ENCODE data around the gene PIGU.

Gene PIGU

GRCh38 chr20:34535857-34536256 lies 141.0 kb downstream of the PIGU start:
- no peak overlapping the region for H2BK15ac ChIP-seq (ENCODE audit: low read depth, poor library complexity, severe bottlenecking)
- peaks cover 9% of the 10 kb centered on the region for H3K4me1 ChIP-seq (ENCODE audit: control insufficient read depth, insufficient read depth, low read depth, low read length)
- H4K8ac ChIP-seq (ENCODE audit: low read length) = no peak overlapping the region
- no peak overlapping the region for H2BK5ac ChIP-seq (ENCODE audit: low read depth, low read length, poor library complexity, severe bottlenecking)
- H3K9me3 ChIP-seq (ENCODE audit: control insufficient read depth, low read length) = no peaks in the 10 kb centered on the region
- no peak overlapping the region for H3K9ac ChIP-seq (ENCODE audit: low read length)
- H2BK120ac ChIP-seq (ENCODE audit: low read depth, low read length) = no peak overlapping the region
- H3K79me1 ChIP-seq (replicated peaks; ENCODE audit: low read length, poor library complexity, severe bottlenecking) = peaks cover 50% of the 10 kb centered on the region
- H3K4me2 ChIP-seq (ENCODE audit: low read length, poor library complexity, severe bottlenecking) = no peak overlapping the region
- no peak overlapping the region for H2AK5ac ChIP-seq (ENCODE audit: low read length, severe bottlenecking)
- H3K18ac ChIP-seq (ENCODE audit: low read depth in 1 of 2, low read length in 2 of 2) = no peak overlapping the region
- H2BK12ac ChIP-seq (ENCODE audit: low read length in 2 of 2) = no peak overlapping the region
- H3K4me3 ChIP-seq (ENCODE audit: insufficient read depth in 1 of 2, low read depth in 1 of 2, low read length in 2 of 2) = no peak overlapping the region
- H3K14ac ChIP-seq (ENCODE audit: low read length in 2 of 2) = no peak overlapping the region
- H3K27ac ChIP-seq (ENCODE audit: low read length, poor library complexity, severe bottlenecking) = no peak overlapping the region
- DNase-seq = no peak
- no peaks in the 10 kb centered on the region for H3K27me3 ChIP-seq (ENCODE audit: control insufficient read depth in 1 of 2, insufficient read depth in 1 of 2, low read length in 2 of 2)
- no peak overlapping the region for H4K91ac ChIP-seq (ENCODE audit: low read length)
- H3K23ac ChIP-seq (ENCODE audit: low read length in 2 of 2) = no peak overlapping the region
- peaks cover 85 to 89% of the 10 kb centered on the region in 2 experiments for H3K36me3 ChIP-seq (ENCODE audit: control insufficient read depth in 1 of 2, insufficient read depth in 2 of 2, low read depth in 1 of 2, low read length in 2 of 2)
- WGBS = 96% methylated on average over 2 of the region's 2 CpGs
- no peak overlapping the region for H2AFZ ChIP-seq (ENCODE audit: low read depth, low read length)
- no peak overlapping the region for H3K4ac ChIP-seq (ENCODE audit: low read depth in 1 of 2, low read length in 2 of 2)

GRCh38 chr20:34535301-34535840 lies 141.5 kb downstream of the PIGU start:
- H3K4me2 ChIP-seq (ENCODE audit: low read length, poor library complexity, severe bottlenecking) = no peak overlapping the region
- peaks cover 52% of the 10 kb centered on the region for H3K79me1 ChIP-seq (replicated peaks; ENCODE audit: low read length, poor library complexity, severe bottlenecking)
- peaks cover 86 to 89% of the 10 kb centered on the region in 2 experiments for H3K36me3 ChIP-seq (ENCODE audit: control insufficient read depth in 1 of 2, insufficient read depth in 2 of 2, low read depth in 1 of 2, low read length in 2 of 2)
- no peaks in the 10 kb centered on the region for H3K27me3 ChIP-seq (ENCODE audit: control insufficient read depth in 1 of 2, insufficient read depth in 1 of 2, low read length in 2 of 2)
- no peak overlapping the region for H2AFZ ChIP-seq (ENCODE audit: low read depth, low read length)
- no peak overlapping the region for H4K91ac ChIP-seq (ENCODE audit: low read length)
- H3K14ac ChIP-seq (ENCODE audit: low read length in 2 of 2) = no peak overlapping the region
- no peak overlapping the region for H2AK5ac ChIP-seq (ENCODE audit: low read length, severe bottlenecking)
- no peak overlapping the region for H3K27ac ChIP-seq (ENCODE audit: low read length, poor library complexity, severe bottlenecking)
- no peak overlapping the region for H2BK15ac ChIP-seq (ENCODE audit: low read depth, poor library complexity, severe bottlenecking)
- H3K4me3 ChIP-seq (ENCODE audit: insufficient read depth in 1 of 2, low read depth in 1 of 2, low read length in 2 of 2) = no peak overlapping the region
- no peaks in the 10 kb centered on the region for H3K9me3 ChIP-seq (ENCODE audit: control insufficient read depth, low read length)
- no peak overlapping the region for H3K18ac ChIP-seq (ENCODE audit: low read depth in 1 of 2, low read length in 2 of 2)
- no peak overlapping the region for H4K8ac ChIP-seq (ENCODE audit: low read length)
- DNase-seq = no peak
- H3K9ac ChIP-seq (ENCODE audit: low read length) = no peak overlapping the region
- no peak overlapping the region for H2BK12ac ChIP-seq (ENCODE audit: low read length in 2 of 2)
- 99% methylated on average over 15 of the region's 15 CpGs for WGBS
- H3K4me1 ChIP-seq (ENCODE audit: control insufficient read depth, insufficient read depth, low read depth, low read length) = peaks cover 9% of the 10 kb centered on the region
- H3K4ac ChIP-seq (ENCODE audit: low read depth in 1 of 2, low read length in 2 of 2) = no peak overlapping the region
- no peak overlapping the region for H3K23ac ChIP-seq (ENCODE audit: low read length in 2 of 2)
- H2BK5ac ChIP-seq (ENCODE audit: low read depth, low read length, poor library complexity, severe bottlenecking) = no peak overlapping the region
- H2BK120ac ChIP-seq (ENCODE audit: low read depth, low read length) = no peak overlapping the region

GRCh38 chr20:34534391-34535165 lies 142.3 kb downstream of the PIGU start:
- WGBS = 97% methylated on average over 15 of the region's 15 CpGs
- Histone ChIP-seq H3K23ac (ENCODE audit: low read length in 2 of 2) (no peak overlapping the region), H3K18ac (ENCODE audit: low read depth in 1 of 2, low read length in 2 of 2) (no peak overlapping the region), H2AK5ac (ENCODE audit: low read length, severe bottlenecking) (no peak overlapping the region), H2BK15ac (ENCODE audit: low read depth, poor library complexity, severe bottlenecking) (no peak overlapping the region), H3K4me2 (ENCODE audit: low read length, poor library complexity, severe bottlenecking) (no peak overlapping the region), H3K27me3 (ENCODE audit: control insufficient read depth in 1 of 2, insufficient read depth in 1 of 2, low read length in 2 of 2) (no peaks in the 10 kb centered on the region), H3K4me3 (ENCODE audit: insufficient read depth in 1 of 2, low read depth in 1 of 2, low read length in 2 of 2) (no peak overlapping the region), H2BK12ac (ENCODE audit: low read length in 2 of 2) (no peak overlapping the region), H4K8ac (ENCODE audit: low read length) (no peak overlapping the region), H4K91ac (ENCODE audit: low read length) (no peak overlapping the region), H2BK5ac (ENCODE audit: low read depth, low read length, poor library complexity, severe bottlenecking) (no peak overlapping the region), H3K79me1 (replicated peaks; ENCODE audit: low read length, poor library complexity, severe bottlenecking) (peaks cover 56% of the 10 kb centered on the region), H3K9ac (ENCODE audit: low read length) (no peak overlapping the region), H3K4ac (ENCODE audit: low read depth in 1 of 2, low read length in 2 of 2) (no peak overlapping the region), H3K4me1 (ENCODE audit: control insufficient read depth, insufficient read depth, low read depth, low read length) (peaks cover 9% of the 10 kb centered on the region), H3K27ac (ENCODE audit: low read length, poor library complexity, severe bottlenecking) (no peak overlapping the region), H3K14ac (ENCODE audit: low read length in 2 of 2) (no peak overlapping the region), H3K9me3 (ENCODE audit: control insufficient read depth, low read length) (no peaks in the 10 kb centered on the region), H2AFZ (ENCODE audit: low read depth, low read length) (no peak overlapping the region), H2BK120ac (ENCODE audit: low read depth, low read length) (no peak overlapping the region), H3K36me3 (ENCODE audit: control insufficient read depth in 1 of 2, insufficient read depth in 2 of 2, low read depth in 1 of 2, low read length in 2 of 2) (peaks cover 86 to 89% of the 10 kb centered on the region in 2 experiments)
- no peak for DNase-seq

- no peak overlapping the region for H3K18ac ChIP-seq (ENCODE audit: low read depth in 1 of 2, low read length in 2 of 2)
- no peaks in the 10 kb centered on the region for H3K27me3 ChIP-seq (ENCODE audit: control insufficient read depth in 1 of 2, insufficient read depth in 1 of 2, low read length in 2 of 2)
- H2BK5ac ChIP-seq (ENCODE audit: low read depth, low read length, poor library complexity, severe bottlenecking) = no peak overlapping the region
- no peak overlapping the region for H2BK120ac ChIP-seq (ENCODE audit: low read depth, low read length)
- no peak overlapping the region for H4K91ac ChIP-seq (ENCODE audit: low read length)
- no peak overlapping the region for H3K9ac ChIP-seq (ENCODE audit: low read length)
- H3K4me3 ChIP-seq (ENCODE audit: insufficient read depth in 1 of 2, low read depth in 1 of 2, low read length in 2 of 2) = no peak overlapping the region
- H3K23ac ChIP-seq (ENCODE audit: low read length in 2 of 2) = no peak overlapping the region
- WGBS = 97% methylated on average over 7 of the region's 7 CpGs
- H2AFZ ChIP-seq (ENCODE audit: low read depth, low read length) = no peak overlapping the region
- no peak overlapping the region for H2AK5ac ChIP-seq (ENCODE audit: low read length, severe bottlenecking)
- H3K79me1 ChIP-seq (replicated peaks; ENCODE audit: low read length, poor library complexity, severe bottlenecking) = peaks cover 62% of the 10 kb centered on the region
- no peak overlapping the region for H2BK15ac ChIP-seq (ENCODE audit: low read depth, poor library complexity, severe bottlenecking)
- H3K4ac ChIP-seq (ENCODE audit: low read depth in 1 of 2, low read length in 2 of 2) = no peak overlapping the region
- no peaks in the 10 kb centered on the region for H3K9me3 ChIP-seq (ENCODE audit: control insufficient read depth, low read length)
- H3K14ac ChIP-seq (ENCODE audit: low read length in 2 of 2) = no peak overlapping the region
- DNase-seq = no peak
- H3K36me3 ChIP-seq (ENCODE audit: control insufficient read depth in 1 of 2, insufficient read depth in 2 of 2, low read depth in 1 of 2, low read length in 2 of 2) = peaks cover 86 to 89% of the 10 kb centered on the region in 2 experiments
- no peak overlapping the region for H3K27ac ChIP-seq (ENCODE audit: low read length, poor library complexity, severe bottlenecking)
- no peak overlapping the region for H4K8ac ChIP-seq (ENCODE audit: low read length)
- no peak overlapping the region for H3K4me2 ChIP-seq (ENCODE audit: low read length, poor library complexity, severe bottlenecking)
- peaks cover 16% of the 10 kb centered on the region for H3K4me1 ChIP-seq (ENCODE audit: control insufficient read depth, insufficient read depth, low read depth, low read length)
- H2BK12ac ChIP-seq (ENCODE audit: low read length in 2 of 2) = no peak overlapping the region
Measured at GRCh38 chr20:34532756-34533155, 144.1 kb downstream of the PIGU start.
